ENCODE data around the gene LRRC56. TPM values are rescaled to one million over a fixed set of nuclear protein-coding genes. Genes with fewer than 3 reads are reported as not detected.

The LRRC56 gene
- total and polyA plus RNA-seq, 2 of the 13 experiments (the other 11 are each of a cell fraction or from before 2014, with no cell fraction given), result 0.11 to 0.29 TPM

GRCh38 chr11:526192-526591 lies 11.1 kb upstream of the LRRC56 start (continued):
- TF ChIP-seq RBM39 (IDR thresholded peaks at IDR 0.05; ENCODE audit: low read depth, low read length, poor library complexity, severe bottlenecking), result no peak

DNA sequence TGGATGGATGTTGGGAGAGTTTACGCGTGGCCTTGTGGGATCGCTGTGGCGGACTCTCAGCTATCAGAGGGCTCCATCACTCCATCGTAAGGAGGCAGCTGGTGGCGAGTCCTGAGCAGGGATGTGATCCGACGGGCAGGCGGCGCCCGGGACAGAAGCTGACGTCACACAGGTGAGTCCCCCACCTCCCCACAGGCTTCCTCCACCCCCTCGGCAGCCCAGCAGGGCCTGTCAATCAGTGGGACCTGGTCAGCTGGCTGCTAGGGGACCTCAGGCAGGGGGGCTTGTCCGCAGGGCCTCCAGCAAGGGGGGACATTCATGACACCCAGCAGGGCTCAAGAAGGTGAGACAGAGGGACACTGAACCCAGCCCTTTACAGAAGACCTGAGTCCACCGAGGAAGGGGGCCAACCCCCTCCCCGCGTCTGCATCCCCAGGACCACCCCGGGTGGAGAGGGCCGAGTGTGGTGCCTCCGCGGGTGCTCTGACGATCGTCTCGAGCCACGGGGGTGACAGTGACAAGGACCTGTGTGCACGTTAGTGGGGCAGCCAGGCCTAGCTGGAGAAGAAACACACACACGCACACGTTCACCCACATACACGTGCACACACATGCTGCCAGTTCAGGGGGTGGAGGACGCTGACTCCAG lies 9.0 kb upstream of the LRRC56 start:
- DNase-seq (ENCODE audit: low spot score), result no peak
- H3K4me1 ChIP-seq (ENCODE audit: insufficient read depth, low read length), result peaks cover 13% of the 10 kb centered on the region
- no peaks in the 10 kb centered on the region for H3K79me2 ChIP-seq (ENCODE audit: insufficient read depth, low read length)
- no peak overlapping the region for H3K27ac ChIP-seq (ENCODE audit: extremely low read length, insufficient read depth, low read length)
- no peak for ATAC-seq
- intact Hi-C loops (cut with micrococcal nuclease; ENCODE audit: unreplicated experiment) (no loop called here), in situ Hi-C loops (cut with HindIII; ENCODE audit: extremely low pct_ligation_motif_present, low pct_unique_long_range_greater_than_20kb) (no loop called here)
- H3K4me3 ChIP-seq (replicated peaks in 1 of 3; ENCODE audit: insufficient read depth in 1 of 3, low read depth in 2 of 3, low read length in 3 of 3), result no peak overlapping the region
- CTCF ChIA-PET (ENCODE audit: low intra/inter-chr PET ratio, low total read pairs), result no interaction called here
- no peak overlapping the region for H3K4me2 ChIP-seq (ENCODE audit: low read depth, low read length)
- no peak overlapping the region for H3K9ac ChIP-seq (ENCODE audit: insufficient read depth, low read depth, low read length)
- no peak for FAIRE-seq
- POLR2A ChIA-PET, result no interaction called here
- H2AFZ ChIP-seq (ENCODE audit: low read length), result no peak overlapping the region
- TF ChIP-seq E2F2 (CRISPR knock-in tag; IDR thresholded peaks at IDR 0.05; ENCODE audit: borderline replicate concordance), result no peak
- 0 out of 2 replicates have a peak, but pooled peaks have one; percentile 9 for TF ChIP-seq KDM2A (CRISPR knock-in tag; IDR thresholded peaks at IDR 0.05; ENCODE audit: borderline replicate concordance, low read depth)
- no peak for TF ChIP-seq HOMEZ (CRISPR knock-in tag; IDR thresholded peaks at IDR 0.05; ENCODE audit: low read depth)
- no peak for TF ChIP-seq MEF2D (CRISPR knock-in tag; IDR thresholded peaks at IDR 0.05)
- TF ChIP-seq CREB1 (IDR thresholded peaks at IDR 0.05), result peak; percentile 48; the same call in 1 of the 2 replicates
- TF ChIP-seq CREB1 (CRISPR knock-in tag; IDR thresholded peaks at IDR 0.05), result no peak
- no peaks in the 10 kb centered on the region for H3K9me3 ChIP-seq (ENCODE audit: low read length)
- no TSS peak for BruUV-seq (replicated peaks)
- H4K20me1 ChIP-seq (ENCODE audit: insufficient read depth, low read length), result no peaks in the 10 kb centered on the region
- 72% methylated on average over 15 of the region's 30 CpGs for WGBS (ENCODE audit: low lambda C conversion rate)
- H3K36me3 ChIP-seq (replicated peaks in 1 of 2; ENCODE audit: control insufficient read depth in 1 of 2, insufficient read depth in 2 of 2, low read length in 2 of 2), result peaks cover 7 to 13% of the 10 kb centered on the region in 2 experiments; a peak in 4 of 5 replicates
- 0 out of 5 replicates have a peak, but pooled peaks cover 0 to 1% of the 10 kb centered on the region in 2 experiments for H3K27me3 ChIP-seq (ENCODE audit: control insufficient read depth in 1 of 2, insufficient read depth in 2 of 2, low read length in 2 of 2)
